Caco-2 (cell line): ENCODE measurements around the gene ZNF91. TPM values are rescaled to one million over a fixed set of nuclear protein-coding genes. Genes with fewer than 3 reads are reported as not detected.

Source experiments
- BruUV-seq: library from RNA; stranded (reverse); fragments of 400-500 nt; replicated peaks from 2 replicates; lab custom pipeline; 2021; lab: Mats Ljungman, UMichigan
- CTCF ChIA-PET: fragments of 300-600 bp; sonication (Branson Sonifier 250); formaldehyde crosslinking; loops from one replicate; lab custom pipeline; 2022; ENCODE audit warnings: antibody characterized with exemption; lab: Charles Lee
- POLR2A ChIA-PET: fragments of 300-600 bp; sonication (Branson Sonifier 250); formaldehyde crosslinking; loops from one replicate; lab custom pipeline; 2022; ENCODE audit warnings: antibody characterized with exemption; lab: Charles Lee
- DNase-seq, 2 experiments: peaks; one replicate each; pipeline versions ENCODE4 v3.0.0 to v3.0.0-alpha.2; 2020 to 2022
- H3K27me3 ChIP-seq: replicated peaks from 2 replicates; pipeline ENCODE4 v1.6.0; 2011; ENCODE audit warnings: low read length; ENCODE audit not compliant: control insufficient read depth, insufficient read depth
- H3K36me3 ChIP-seq: 2 replicates; pipeline ENCODE4 v1.5.1; 2011; ENCODE audit warnings: low read length; ENCODE audit not compliant: control insufficient read depth, insufficient read depth
- H3K4me1 ChIP-seq: fragments of 250-450 bp; sonication (Bioruptor Pico); 2 replicates; pipeline ENCODE4 v1.5.1; 2020; ENCODE audit warnings: mild to moderate bottlenecking
- H3K4me3 ChIP-seq: 2 replicates; pipeline ENCODE4 v1.5.1; 2011; ENCODE audit warnings: low read depth, mild to moderate bottlenecking, control low read depth, low read length
- H3K9me3 ChIP-seq: fragments of 250-450 bp; sonication (Bioruptor Pico); 2 replicates; pipeline ENCODE4 v1.5.1; 2020; ENCODE audit warnings: mild to moderate bottlenecking, moderate library complexity
- H3K27ac Mint-ChIP-seq: one replicate; pipeline ENCODE4 v1.8.0; 2022; ENCODE audit warnings: mixed read lengths; ENCODE audit not compliant: unreplicated experiment
- H3K27me3 Mint-ChIP-seq: one replicate; pipeline ENCODE4 v1.8.0; 2022; ENCODE audit warnings: mixed read lengths; ENCODE audit not compliant: insufficient read depth, unreplicated experiment
- H3K36me3 Mint-ChIP-seq: one replicate; pipeline ENCODE4 v1.8.0; 2022; ENCODE audit warnings: mild to moderate bottlenecking, mixed read lengths; ENCODE audit not compliant: insufficient read depth, unreplicated experiment
- H3K4me1 Mint-ChIP-seq: one replicate; pipeline ENCODE4 v1.8.0; 2022; ENCODE audit warnings: low read depth, mixed read lengths; ENCODE audit not compliant: unreplicated experiment
- H3K4me3 Mint-ChIP-seq: one replicate; pipeline ENCODE4 v1.8.0; 2022; ENCODE audit warnings: mild to moderate bottlenecking, moderate library complexity, mixed read lengths; ENCODE audit not compliant: unreplicated experiment
- H3K9me3 Mint-ChIP-seq: one replicate; pipeline ENCODE4 v1.8.0; 2022; ENCODE audit warnings: mixed read lengths; ENCODE audit not compliant: unreplicated experiment
- intact Hi-C: fragments of 100-400 bp; cut with micrococcal nuclease; formaldehyde crosslinking; loops from one replicate; pipeline ENCODE4 v1.10.0; 2022; ENCODE audit not compliant: unreplicated experiment
- total RNA-seq: library from RNA; stranded (reverse); gene quantifications from 2 replicates; pipeline ENCODE4 v1.2.3, GENCODE V29; 2022
- TF ChIP-seq, protein P1 (sequence below), 2 experiments: fragments of 200-600 bp in 1 of 2; IDR thresholded peaks; 1 replicate in 1 of 2; 2 replicates in 1 of 2; pipeline versions ENCODE4 v1.5.1 to v1.8.0; 2011 to 2022; ENCODE audit warnings: antibody characterized with exemption in 1 of 2, control low read depth in 1 of 2, inconsistent platforms in 1 of 2, low read depth in 1 of 2, low read length in 1 of 2, mild to moderate bottlenecking in 1 of 2, moderate library complexity in 1 of 2; ENCODE audit not compliant: insufficient read depth in 1 of 2, severe bottlenecking in 1 of 2, unreplicated experiment in 1 of 2

The ZNF91 gene
- total RNA-seq, 1 experiment from 2014 or later = 23.7 TPM

DNA sequence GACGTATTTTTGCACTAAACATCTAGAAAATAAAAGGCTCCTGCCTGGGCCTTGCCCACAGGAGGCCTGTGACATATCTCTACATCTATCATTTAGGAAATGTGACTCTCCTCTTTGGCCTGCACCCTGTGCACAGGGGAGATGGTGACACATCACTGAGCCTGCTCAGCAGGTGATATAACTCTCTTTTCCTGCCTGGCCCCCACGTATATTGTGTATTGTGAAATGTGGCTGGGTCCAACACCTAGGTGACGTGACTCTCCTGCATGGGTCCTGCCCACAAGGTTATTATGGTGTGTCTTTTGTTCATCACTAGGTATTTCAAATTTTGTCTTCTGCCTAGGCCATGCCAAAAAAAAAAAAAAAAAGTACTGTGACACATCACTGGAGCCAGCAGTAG, 83.7 kb downstream of the ZNF91 start:
- H3K4me1 Mint-ChIP-seq = no peaks in the 10 kb centered on the region
- intact Hi-C loops = no loop called here
- H3K4me3 ChIP-seq = no peak overlapping the region
- POLR2A ChIA-PET = no interaction called here
- TF ChIP-seq, protein P1, sequence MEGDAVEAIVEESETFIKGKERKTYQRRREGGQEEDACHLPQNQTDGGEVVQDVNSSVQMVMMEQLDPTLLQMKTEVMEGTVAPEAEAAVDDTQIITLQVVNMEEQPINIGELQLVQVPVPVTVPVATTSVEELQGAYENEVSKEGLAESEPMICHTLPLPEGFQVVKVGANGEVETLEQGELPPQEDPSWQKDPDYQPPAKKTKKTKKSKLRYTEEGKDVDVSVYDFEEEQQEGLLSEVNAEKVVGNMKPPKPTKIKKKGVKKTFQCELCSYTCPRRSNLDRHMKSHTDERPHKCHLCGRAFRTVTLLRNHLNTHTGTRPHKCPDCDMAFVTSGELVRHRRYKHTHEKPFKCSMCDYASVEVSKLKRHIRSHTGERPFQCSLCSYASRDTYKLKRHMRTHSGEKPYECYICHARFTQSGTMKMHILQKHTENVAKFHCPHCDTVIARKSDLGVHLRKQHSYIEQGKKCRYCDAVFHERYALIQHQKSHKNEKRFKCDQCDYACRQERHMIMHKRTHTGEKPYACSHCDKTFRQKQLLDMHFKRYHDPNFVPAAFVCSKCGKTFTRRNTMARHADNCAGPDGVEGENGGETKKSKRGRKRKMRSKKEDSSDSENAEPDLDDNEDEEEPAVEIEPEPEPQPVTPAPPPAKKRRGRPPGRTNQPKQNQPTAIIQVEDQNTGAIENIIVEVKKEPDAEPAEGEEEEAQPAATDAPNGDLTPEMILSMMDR (IDR thresholded peaks at IDR 0.05; ENCODE audit: insufficient read depth in 1 of 2, low read depth in 1 of 2, low read length in 1 of 2, severe bottlenecking in 1 of 2, unreplicated experiment in 1 of 2) = no peak
- H3K36me3 ChIP-seq = no peaks in the 10 kb centered on the region
- H3K27me3 ChIP-seq = no peaks in the 10 kb centered on the region
- CTCF ChIA-PET = no interaction called here
- H3K27ac Mint-ChIP-seq = no peak overlapping the region
- peaks cover 29% of the 10 kb centered on the region for H3K9me3 Mint-ChIP-seq
- no TSS peak for BruUV-seq
- no peaks in the 10 kb centered on the region for H3K9me3 ChIP-seq
- H3K27me3 Mint-ChIP-seq = no peaks in the 10 kb centered on the region
- peaks cover 5% of the 10 kb centered on the region for H3K36me3 Mint-ChIP-seq
- no peak for DNase-seq
- H3K4me3 Mint-ChIP-seq = no peak overlapping the region
- H3K4me1 ChIP-seq = no peaks in the 10 kb centered on the region

DNA sequence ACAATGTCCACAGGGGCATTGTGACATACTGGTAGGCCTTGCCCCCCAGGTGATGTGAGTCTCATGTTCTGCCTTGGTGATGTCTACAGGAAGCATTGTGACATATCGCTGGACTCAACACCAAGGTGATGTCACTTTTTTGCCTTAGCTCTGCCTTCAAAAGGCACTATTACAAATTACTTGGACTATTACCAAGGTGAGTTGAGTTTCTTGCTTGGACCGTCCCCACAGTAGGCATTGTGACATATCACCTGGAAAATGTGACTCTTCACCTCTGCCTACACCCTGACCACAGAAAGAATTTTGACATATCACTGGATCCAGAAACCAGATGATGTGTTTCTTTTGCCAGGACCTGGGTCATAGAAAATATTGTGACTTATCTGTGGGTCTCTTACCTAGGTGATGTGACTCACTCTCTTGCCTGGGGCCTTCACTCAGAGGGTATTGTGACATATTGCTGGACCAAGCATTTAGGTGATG, 84.5 kb downstream of the ZNF91 start:
- H3K36me3 ChIP-seq = no peaks in the 10 kb centered on the region
- CTCF ChIA-PET = no interaction called here
- POLR2A ChIA-PET = no interaction called here
- no peak overlapping the region for H3K4me3 ChIP-seq
- Mint-ChIP-seq H3K27me3 (no peaks in the 10 kb centered on the region), H3K36me3 (peaks cover 5% of the 10 kb centered on the region), H3K9me3 (peaks cover 33% of the 10 kb centered on the region), H3K4me3 (no peak overlapping the region), H3K4me1 (no peaks in the 10 kb centered on the region), H3K27ac (no peak overlapping the region)
- H3K27me3 ChIP-seq = no peaks in the 10 kb centered on the region
- no peaks in the 10 kb centered on the region for H3K4me1 ChIP-seq
- H3K9me3 ChIP-seq = no peaks in the 10 kb centered on the region
- intact Hi-C loops = no loop called here
- no TSS peak for BruUV-seq
- TF ChIP-seq, protein P1 (IDR thresholded peaks at IDR 0.05; ENCODE audit: insufficient read depth in 1 of 2, low read depth in 1 of 2, low read length in 1 of 2, severe bottlenecking in 1 of 2, unreplicated experiment in 1 of 2) = no peak
- no peak for DNase-seq

DNA sequence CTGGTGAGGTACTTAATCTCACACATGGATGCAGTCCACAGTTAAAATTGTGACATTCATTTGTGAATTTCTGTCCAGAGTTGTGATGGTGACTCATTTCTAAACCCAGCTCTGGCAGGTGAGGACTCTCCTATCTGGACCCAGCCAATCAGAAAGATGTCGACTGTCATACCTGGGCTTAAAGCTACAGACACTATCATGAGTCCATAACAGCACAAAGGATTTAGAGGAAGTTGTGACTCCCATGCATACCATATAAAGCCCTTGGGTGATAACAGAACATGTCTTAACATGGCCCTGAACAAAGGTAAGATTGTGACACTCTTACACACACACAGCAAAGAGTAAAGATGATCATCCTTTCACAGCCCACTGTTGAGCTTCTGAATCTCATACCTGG, 85.3 kb downstream of the ZNF91 start:
- Mint-ChIP-seq H3K4me3 (no peak overlapping the region), H3K36me3 (peaks cover 5% of the 10 kb centered on the region), H3K27ac (no peak overlapping the region), H3K27me3 (no peaks in the 10 kb centered on the region), H3K9me3 (peaks cover 27% of the 10 kb centered on the region), H3K4me1 (no peaks in the 10 kb centered on the region)
- no peaks in the 10 kb centered on the region for H3K27me3 ChIP-seq
- no TSS peak for BruUV-seq
- intact Hi-C loops = no loop called here
- TF ChIP-seq, protein P1 (IDR thresholded peaks at IDR 0.05; ENCODE audit: insufficient read depth in 1 of 2, low read depth in 1 of 2, low read length in 1 of 2, severe bottlenecking in 1 of 2, unreplicated experiment in 1 of 2) = no peak
- H3K36me3 ChIP-seq = no peaks in the 10 kb centered on the region
- no peak for DNase-seq
- no peak overlapping the region for H3K4me3 ChIP-seq
- ChIA-PET CTCF (no interaction called here), POLR2A (no interaction called here)
- H3K9me3 ChIP-seq = no peaks in the 10 kb centered on the region
- no peaks in the 10 kb centered on the region for H3K4me1 ChIP-seq
